ENCODE data around the gene ZFAND6.

GRCh38 chr15:80114114-80114513 lies 54.6 kb downstream of the ZFAND6 start:
- TF ChIP-seq CTCF (IDR thresholded peaks at IDR 0.05) (no peak), ZFX (IDR thresholded peaks at IDR 0.05; ENCODE audit: borderline replicate concordance) (no peak)
